ENCODE data around the gene ALDH1A3. TPM values are rescaled to one million over a fixed set of nuclear protein-coding genes. Genes with fewer than 3 reads are reported as not detected.

ALDH1A3 gene
- polyA plus RNA-seq, 3 donors, result 3.3 to 4.7 (median 4.3) TPM

- DNase-seq (ENCODE audit: low read depth in 3 of 3, low spot score in 2 of 3), result no peak
Measured at GRCh38 chr15:100858294-100858693, 21.3 kb upstream of the ALDH1A3 start.

DNA sequence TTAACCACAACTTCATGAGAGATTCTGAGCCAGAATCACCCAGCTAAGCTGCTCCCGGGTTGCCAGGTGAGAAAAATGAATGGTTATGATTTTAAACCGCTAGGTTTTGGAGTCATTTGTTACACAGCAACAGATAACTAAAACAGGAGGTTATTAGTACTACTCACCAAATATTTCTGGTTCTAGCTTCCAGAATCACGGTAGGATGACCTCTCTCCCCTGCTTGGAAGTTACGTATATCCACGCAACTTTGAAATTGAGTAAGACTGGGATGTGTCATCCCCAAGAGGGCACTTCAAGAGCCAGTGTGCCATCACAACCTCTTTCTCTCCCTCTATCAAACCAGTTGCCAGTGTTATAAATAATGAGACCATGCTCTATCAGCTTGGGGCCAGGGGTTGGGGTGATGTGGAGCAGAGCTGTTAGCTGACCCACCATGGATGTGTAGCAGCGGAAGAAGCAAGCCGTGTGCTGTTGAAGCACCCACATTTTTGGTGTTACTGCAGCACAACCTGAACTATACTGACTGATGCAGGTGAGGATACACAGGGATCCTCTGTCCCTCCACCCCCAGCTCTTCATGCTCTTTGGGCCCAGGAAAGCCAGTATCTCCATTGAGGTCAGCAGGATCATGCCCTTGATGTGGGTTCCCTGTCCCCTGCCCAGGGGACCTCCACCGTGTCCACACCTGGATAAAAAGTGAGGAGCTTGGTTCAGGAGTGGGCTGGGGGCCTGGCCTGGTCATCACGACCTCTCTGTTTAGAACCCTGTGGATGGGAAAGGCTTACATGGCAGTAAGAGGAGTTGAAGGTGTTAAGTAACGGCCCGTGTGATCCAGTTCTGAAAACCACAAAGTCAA, 19.4 kb upstream of the ALDH1A3 start:
- no peak for DNase-seq (ENCODE audit: low read depth in 3 of 3, low spot score in 2 of 3)

DNA sequence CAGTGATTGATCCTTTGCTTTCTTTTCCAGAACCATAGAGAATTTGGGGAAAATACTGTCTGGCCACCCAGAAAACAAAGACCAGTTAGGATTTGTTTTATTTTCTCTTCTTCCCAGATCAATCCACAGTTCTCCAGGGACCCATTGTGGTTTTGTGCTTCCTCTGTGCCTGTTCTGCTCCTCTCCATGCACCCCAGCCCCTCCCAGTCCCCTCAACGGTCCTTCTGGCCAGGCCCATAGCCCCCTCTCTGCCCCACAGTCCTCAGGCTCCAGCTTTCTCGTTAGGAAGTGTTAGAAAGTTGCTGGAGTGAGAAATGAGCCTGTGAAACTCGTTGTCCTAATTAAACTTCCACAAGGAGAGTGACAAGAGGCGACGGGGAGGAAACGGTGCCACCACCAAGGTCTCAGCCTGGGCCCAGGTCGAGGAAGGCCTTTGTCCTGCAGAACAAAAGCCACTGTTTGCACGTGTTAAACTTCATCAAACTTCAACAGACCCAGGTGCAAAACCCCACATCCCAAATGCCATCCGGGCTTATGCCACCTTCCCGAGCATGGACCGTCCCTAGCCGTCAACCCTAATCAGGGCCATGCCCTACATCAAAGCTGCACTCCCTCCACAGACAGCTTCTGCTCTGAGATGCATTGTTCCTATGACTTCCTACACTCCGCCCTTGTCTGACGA, 18.7 kb upstream of the ALDH1A3 start:
- no peak for DNase-seq (ENCODE audit: low read depth in 3 of 3, low spot score in 2 of 3)

GRCh38 chr15:100861511-100861991, 18.1 kb upstream of the ALDH1A3 start:
- DNase-seq (ENCODE audit: low read depth in 3 of 3, low spot score in 2 of 3), result no peak

- DNase-seq (ENCODE audit: low read depth in 3 of 3, low spot score in 2 of 3), result no peak
Measured at GRCh38 chr15:100862162-100862561, 17.5 kb upstream of the ALDH1A3 start.

GRCh38 chr15:100863075-100863795, 16.4 kb upstream of the ALDH1A3 start:
- no peak for DNase-seq (ENCODE audit: low read depth in 3 of 3, low spot score in 2 of 3)

GRCh38 chr15:100863796-100864267, 15.8 kb upstream of the ALDH1A3 start:
- DNase-seq (ENCODE audit: low read depth in 3 of 3, low spot score in 2 of 3), result no peak

DNA sequence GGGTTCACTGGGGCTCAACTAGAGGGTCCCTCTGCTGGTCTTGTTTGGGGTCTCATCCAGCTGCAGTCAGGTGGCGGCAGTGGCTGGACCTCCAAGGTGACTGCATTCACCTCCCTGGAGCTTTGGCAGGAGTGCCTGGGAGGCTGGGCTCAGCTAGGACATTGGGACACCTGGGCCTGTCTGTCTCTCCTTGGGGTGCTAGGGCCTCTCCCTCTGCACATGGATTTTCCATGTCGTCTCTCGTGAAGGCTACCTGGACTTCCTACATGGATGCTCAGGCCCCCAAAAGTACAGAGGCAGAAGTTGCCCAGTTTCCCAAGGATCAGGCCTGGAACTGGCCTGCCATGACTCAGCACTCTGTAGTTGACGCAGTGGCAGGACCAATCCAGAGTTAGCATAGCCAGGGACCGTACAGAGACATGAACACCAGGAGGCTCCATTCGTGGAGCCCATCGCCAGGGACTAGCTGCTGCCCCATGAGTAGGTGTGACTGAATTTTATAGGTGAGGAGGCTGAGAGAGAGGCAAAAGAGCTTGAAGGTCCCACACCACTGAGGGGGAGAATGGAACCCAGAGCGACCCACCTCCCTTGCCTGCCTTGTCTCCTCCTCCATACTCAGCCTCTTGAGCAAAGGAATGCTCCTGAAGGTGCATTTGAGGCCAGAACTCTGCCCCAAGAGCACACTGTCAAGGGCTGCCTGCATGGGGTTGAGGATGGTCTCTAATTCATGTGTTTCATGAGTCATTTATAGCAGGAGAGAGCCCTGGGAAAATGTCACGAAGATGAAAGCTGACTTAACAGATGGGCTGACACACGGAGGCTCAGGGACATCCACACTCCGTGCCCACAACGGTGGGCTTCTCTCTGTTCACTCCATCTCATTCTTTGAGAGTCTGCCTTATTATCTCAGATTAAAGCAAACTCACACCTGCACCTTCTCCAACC, 13.0 kb upstream of the ALDH1A3 start:
- DNase-seq (ENCODE audit: low read depth in 3 of 3, low spot score in 2 of 3), result no peak

GRCh38 chr15:100867433-100867832, 12.2 kb upstream of the ALDH1A3 start:
- no peak for DNase-seq (ENCODE audit: low read depth in 3 of 3, low spot score in 2 of 3)

GRCh38 chr15:100869151-100869999, 10.3 kb upstream of the ALDH1A3 start:
- no peak for DNase-seq (ENCODE audit: low read depth in 3 of 3, low spot score in 2 of 3)

DNA sequence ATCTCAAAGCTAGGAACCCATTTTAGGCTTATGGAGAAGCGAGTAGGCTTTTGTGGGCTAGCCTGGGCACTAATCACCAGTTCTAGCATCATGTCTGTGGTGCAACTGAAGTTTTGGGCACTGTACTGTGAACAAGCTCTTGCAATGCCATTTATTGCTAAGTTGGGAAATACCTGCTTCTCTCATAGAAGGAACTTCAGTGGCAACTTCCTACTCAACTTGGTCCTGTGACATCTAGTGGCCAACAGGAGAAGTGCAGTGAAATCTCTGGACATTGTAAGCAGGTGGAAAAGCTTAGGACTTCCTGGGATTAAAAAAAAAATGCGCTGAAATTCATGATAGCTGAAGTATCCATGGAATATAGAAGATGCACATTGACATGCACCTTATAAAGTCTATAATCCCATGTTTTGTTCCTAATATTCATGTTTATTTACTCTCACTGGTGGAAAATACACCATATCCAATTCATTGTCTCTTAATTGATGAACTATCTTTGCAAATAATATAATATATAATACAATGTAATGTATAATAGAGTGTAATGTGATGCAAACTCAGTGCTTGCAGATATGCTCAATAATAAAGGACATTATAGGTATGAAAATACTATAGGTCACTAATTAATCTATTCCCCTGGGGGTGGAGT, 6.5 kb upstream of the ALDH1A3 start:
- peak; percentile 56 to 67 (median 58) for DNase-seq (ENCODE audit: low read depth in 3 of 3, low spot score in 2 of 3)

DNA sequence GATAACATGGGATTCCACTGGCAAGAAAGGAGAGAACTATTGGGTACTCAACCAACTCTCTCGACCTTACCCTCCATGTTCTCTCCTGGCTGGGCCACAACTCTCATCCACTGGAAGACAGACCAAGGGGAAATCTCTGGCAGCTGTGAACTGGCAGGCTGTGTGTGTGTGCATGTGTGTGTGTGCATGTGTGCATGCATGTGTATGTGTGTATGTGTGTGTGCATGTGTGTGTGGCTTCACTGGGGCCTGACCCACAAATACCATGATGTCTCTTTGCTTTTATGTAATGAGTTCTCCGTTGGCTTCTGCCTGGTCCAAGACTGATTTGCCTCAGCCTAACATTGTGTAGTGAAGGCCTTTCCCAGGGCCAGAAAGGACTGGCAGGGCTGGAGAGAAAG, 4.1 kb upstream of the ALDH1A3 start:
- DNase-seq (ENCODE audit: low read depth in 3 of 3, low spot score in 2 of 3), result no peak

DNA sequence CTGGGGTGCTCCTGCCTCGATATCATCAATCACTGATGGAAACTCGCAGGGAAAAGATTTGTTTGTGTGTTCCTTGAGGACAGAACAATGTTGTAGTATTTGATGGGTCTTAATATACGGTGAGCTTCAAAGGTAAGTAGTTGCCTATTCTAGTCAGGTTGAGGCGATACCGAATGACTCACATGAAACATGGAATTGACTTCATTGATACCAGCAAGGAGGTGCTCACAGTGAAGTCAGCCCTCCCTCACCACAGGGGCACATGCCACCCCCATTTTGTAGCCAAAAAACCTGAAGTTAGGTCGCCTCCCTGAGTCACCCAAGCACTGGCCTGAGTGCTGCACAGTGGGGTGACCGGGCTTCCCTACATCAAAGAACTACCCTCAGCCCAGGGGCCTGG, 3.7 kb upstream of the ALDH1A3 start:
- DNase-seq (ENCODE audit: low read depth in 3 of 3, low spot score in 2 of 3), result no peak

GRCh38 chr15:100877551-100877950, 2.1 kb upstream of the ALDH1A3 start:
- no peak for DNase-seq (ENCODE audit: low read depth in 3 of 3, low spot score in 2 of 3)

DNA sequence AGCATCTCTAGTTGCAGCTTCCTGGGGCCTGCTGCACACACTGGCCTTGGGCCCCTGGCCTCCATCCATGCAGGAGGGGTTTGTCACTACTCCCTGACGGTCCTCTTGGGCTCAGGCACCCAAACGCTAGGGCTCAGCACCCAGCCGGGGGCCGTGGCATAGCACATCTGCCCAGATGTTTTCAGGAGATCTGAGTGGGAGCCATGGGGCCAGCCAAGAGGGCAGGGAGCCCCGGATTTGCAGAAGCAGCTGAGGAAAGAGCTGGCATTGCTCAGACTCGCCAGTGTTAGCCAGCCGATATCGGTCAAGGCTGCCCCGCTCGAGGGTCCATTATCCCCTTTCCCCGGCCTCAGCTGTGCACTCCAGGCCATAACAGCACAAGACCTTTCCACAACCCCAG, 1.5 kb upstream of the ALDH1A3 start:
- DNase-seq (ENCODE audit: low read depth in 3 of 3, low spot score in 2 of 3), result no peak

DNA sequence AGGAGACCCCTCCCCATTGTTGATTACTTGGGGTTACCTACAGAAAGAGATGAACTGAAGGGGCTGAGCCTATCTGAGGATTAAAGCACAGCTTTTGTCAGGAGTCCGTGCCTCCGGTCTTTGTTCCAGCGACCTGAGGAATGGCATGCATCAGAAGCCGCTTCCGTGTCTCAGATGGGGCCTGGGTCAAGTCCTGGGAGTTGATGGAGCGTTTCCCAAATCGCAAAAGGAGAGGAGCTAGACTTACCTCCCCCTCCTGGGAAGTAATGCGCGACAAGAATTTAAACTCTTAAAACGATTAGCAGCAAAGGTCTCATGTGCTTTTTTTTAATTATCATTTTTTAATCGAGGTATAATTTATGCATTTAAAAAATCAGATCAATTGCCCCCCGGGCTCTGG, 983 bp upstream of the ALDH1A3 start:
- DNase-seq (ENCODE audit: low read depth in 3 of 3, low spot score in 2 of 3), result no peak

GRCh38 chr15:100879061-100879463, 569 bp upstream of the ALDH1A3 start:
- no peak for DNase-seq (ENCODE audit: low read depth in 3 of 3, low spot score in 2 of 3)

DNA sequence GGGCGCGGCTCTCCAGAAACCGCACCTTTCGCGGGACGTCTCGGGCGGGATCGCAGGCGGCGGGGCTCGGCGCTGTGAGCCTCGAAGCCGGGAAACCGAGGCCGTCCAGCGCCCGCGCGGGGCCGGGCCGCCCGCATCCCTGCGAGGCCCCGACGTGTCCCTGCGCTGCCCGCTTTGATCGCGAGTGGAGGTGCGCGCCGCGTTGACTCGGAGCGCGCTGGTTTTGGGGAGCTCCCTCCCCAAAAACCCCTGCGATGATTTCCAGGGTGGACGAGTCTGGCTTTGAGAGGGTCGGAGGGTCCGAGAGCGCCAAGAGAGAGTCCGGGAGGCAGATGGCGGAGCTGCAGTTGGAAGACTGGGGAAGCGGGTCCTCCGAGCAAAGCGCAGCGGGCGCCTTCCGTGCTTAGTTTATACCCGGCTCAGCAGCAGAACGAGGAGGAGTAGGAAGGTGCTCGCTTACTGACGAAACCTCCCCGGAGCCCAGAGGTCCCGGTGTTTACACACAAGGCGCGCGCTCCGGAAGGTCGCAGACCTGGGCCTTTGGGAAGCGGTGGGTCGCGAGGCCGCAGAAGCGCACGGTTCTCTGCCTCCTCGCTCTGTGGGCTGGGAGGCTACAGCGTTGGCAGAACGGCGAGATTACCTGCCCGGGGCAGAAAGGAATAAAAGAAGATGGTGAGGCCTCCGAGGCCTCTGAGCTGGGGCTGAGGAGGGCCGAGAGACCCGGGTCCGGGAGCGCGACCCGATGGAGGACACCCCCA, 687 bp downstream of the ALDH1A3 start:
- DNase-seq (ENCODE audit: low read depth in 3 of 3, low spot score in 2 of 3), result no peak
